Fibroblast of the aortic adventitia (primary cell): ENCODE measurements around the gene SEMA4B. TPM values are rescaled to one million over a fixed set of nuclear protein-coding genes. Genes with fewer than 3 reads are reported as not detected.

ENCODE experiments used
- DNase-seq: peaks from one replicate; pipeline ENCODE4 v3.0.0-alpha.2; 2010; ENCODE audit warnings: low read depth
- H3K4me3 ChIP-seq: 2 replicates; pipeline ENCODE4 v1.5.1; 2011; ENCODE audit warnings: low read depth, mild to moderate bottlenecking, control low read depth, low read length, moderate library complexity
- CTCF ChIP-seq: IDR thresholded peaks from 2 replicates; pipeline ENCODE4 v1.5.1; 2011; ENCODE audit warnings: mild to moderate bottlenecking, low read length, control low read depth, inconsistent platforms; ENCODE audit not compliant: insufficient read depth
- total RNA-seq: library from RNA; depleted of rRNA; stranded (reverse); fragments of >200 nt; gene quantifications from 2 replicates; pipeline ENCODE4 v1.2.3, GENCODE V29; 2012; ENCODE audit warnings: low replicate concordance

Gene SEMA4B
- total RNA-seq, 1 donor: 14.5 TPM

- no peak overlapping the region for H3K4me3 ChIP-seq
- peak; percentile 93 for TF ChIP-seq CTCF
- peak; percentile 95 for DNase-seq
These were observed 20.2 kb downstream of the SEMA4B start for GRCh38 chr15:90221246-90221900.

DNA sequence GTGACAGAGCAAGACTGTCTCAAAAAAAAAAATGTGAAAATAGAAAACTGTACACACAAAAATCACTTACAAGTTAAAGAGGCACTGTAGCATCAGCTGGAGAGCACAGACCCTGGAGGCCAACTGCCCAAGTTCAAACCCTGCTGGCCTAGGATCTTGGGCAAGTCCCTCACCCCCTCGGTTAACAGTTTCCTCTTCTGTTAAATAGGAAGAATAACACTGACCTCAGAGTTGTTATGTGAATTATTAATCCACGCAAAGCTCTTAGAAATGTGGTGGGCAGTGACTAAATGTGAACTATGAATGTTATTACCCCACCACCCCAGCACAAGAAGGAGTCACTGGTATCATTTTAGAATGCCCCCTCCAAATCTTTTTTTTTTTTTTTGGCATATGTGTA, 21.4 kb downstream of the SEMA4B start:
- TF ChIP-seq CTCF: no peak
- no peak overlapping the region for H3K4me3 ChIP-seq
- DNase-seq: no peak

GRCh38 chr15:90223441-90224165, 22.5 kb downstream of the SEMA4B start:
- TF ChIP-seq CTCF: no peak
- no peak for DNase-seq
- no peak overlapping the region for H3K4me3 ChIP-seq

- H3K4me3 ChIP-seq: no peak overlapping the region
- no peak for DNase-seq
- no peak for TF ChIP-seq CTCF
These were observed 23.9 kb downstream of the SEMA4B start for GRCh38 chr15:90225047-90225446.

DNA sequence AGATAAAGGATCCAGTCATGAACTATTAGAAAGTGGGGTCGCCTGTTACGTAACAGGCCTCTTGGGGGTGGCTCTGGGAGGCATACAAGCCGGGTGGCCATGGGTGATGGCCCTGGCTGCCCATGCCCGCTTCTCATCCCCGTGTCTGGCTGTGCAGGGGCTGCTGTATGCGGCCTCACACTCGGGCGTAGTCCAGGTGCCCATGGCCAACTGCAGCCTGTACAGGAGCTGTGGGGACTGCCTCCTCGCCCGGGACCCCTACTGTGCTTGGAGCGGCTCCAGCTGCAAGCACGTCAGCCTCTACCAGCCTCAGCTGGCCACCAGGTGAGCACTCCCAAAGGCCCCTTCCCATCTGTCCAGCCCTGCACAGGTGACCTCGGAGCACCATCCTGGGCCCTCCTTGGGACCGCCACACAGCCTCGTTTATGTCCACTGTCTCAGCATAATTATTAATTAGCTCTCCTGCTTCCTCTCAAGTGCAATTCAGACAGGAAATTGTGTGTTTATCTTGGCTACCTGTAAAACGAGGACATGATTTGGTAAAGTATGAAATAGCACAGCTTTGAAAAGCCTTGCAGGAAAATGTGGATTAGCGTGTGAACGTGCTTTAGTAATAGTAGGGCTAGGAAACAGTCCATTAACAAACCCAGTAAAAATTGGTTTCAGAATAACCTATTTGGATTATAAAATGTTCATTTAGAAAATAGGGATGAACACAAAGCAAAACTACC, 24.5 kb downstream of the SEMA4B start:
- H3K4me3 ChIP-seq: no peak overlapping the region
- no peak for DNase-seq
- TF ChIP-seq CTCF: no peak

GRCh38 chr15:90227336-90227735, 26.2 kb downstream of the SEMA4B start:
- TF ChIP-seq CTCF: no peak
- no peak for DNase-seq

More at GRCh38 chr15:90227336-90227735, 26.2 kb downstream of the SEMA4B start:
- no peak overlapping the region for H3K4me3 ChIP-seq
